NCI-H2171 (cell line): Measurements from ENCODE around the gene APPL1.
"Not testable (repeated sequence)": the region's sequence is repeated elsewhere in the genome, so short reads cannot be mapped to it uniquely, and the experiment has no call there.

Experiments
- DNase-seq: peaks from one replicate; lab custom pipeline; 2025; lab: John Stamatoyannopoulos, UW

APPL1 gene

GRCh38 chr3:57274845-57275244, 47.3 kb downstream of the APPL1 start:
- no peak for DNase-seq

- no peak for DNase-seq
Measured at GRCh38 chr3:57275393-57275792, 47.9 kb downstream of the APPL1 start.

GRCh38 chr3:57278237-57278636, 50.7 kb downstream of the APPL1 start:
- no peak for DNase-seq

- DNase-seq: no peak
Measured at GRCh38 chr3:57279685-57280084, 52.2 kb downstream of the APPL1 start.

- no peak for DNase-seq
Measured at GRCh38 chr3:57281715-57282114, 54.2 kb downstream of the APPL1 start.

GRCh38 chr3:57283334-57283733, 55.8 kb downstream of the APPL1 start:
- no peak for DNase-seq

- DNase-seq: no peak
Measured at GRCh38 chr3:57287205-57287604, 59.7 kb downstream of the APPL1 start.

GRCh38 chr3:57288403-57288802, 60.9 kb downstream of the APPL1 start:
- DNase-seq: no peak

GRCh38 chr3:57292159-57292896, 64.8 kb downstream of the APPL1 start, which contains the start of gene ASB14:
Gene ASB14, minus strand, starts transcription at chr3:57292685. Its CDS starts 652 bp downstream, at chr3:57292033.
- no peak for DNase-seq

- DNase-seq: no peak
Measured at GRCh38 chr3:57292897-57293526, 65.5 kb downstream of the APPL1 start.

GRCh38 chr3:57298041-57298440, 70.5 kb downstream of the APPL1 start:
- DNase-seq: no peak

GRCh38 chr3:57303520-57303919, 76.0 kb downstream of the APPL1 start:
- not testable (repeated sequence) for DNase-seq

GRCh38 chr3:57309769-57310360, 82.3 kb downstream of the APPL1 start:
- DNase-seq: no peak

- DNase-seq: no peak
Measured at GRCh38 chr3:57314204-57314603, 86.7 kb downstream of the APPL1 start.
